HepG2 (cell line): ENCODE data around the gene TTLL1. TPM values are rescaled to one million over a fixed set of nuclear protein-coding genes. Genes with fewer than 3 reads are reported as not detected.

Source experiments
- ARID2 ChIP-seq: sonication (generic); formaldehyde crosslinking; IDR thresholded peaks from 2 replicates; pipeline ENCODE4 v1.8.1; 2022; ENCODE audit warnings: mild to moderate bottlenecking, missing genetic modification reagents, borderline replicate concordance
- CBX2 ChIP-seq, 2 experiments: fragments of 200-600 bp in 1 of 2; sonication (generic); formaldehyde crosslinking in 1 of 2; IDR thresholded peaks; 2 replicates each; pipeline versions ENCODE4 v1.7.0 to v1.8.1; 2018 to 2022; ENCODE audit warnings: low read depth in 2 of 2, low read length in 1 of 2, mild to moderate bottlenecking in 1 of 2, missing genetic modification reagents in 1 of 2
- IRF1 ChIP-seq: sonication (generic); formaldehyde crosslinking; IDR thresholded peaks from 2 replicates; pipeline ENCODE4 v1.4.0; 2020; ENCODE audit warnings: low read depth, mild to moderate bottlenecking, missing genetic modification reagents
- KDM3A ChIP-seq: IDR thresholded peaks from 2 replicates; pipeline ENCODE4 v1.6.1; 2018; ENCODE audit warnings: low read depth, missing compliant biosample characterization
- KDM5A ChIP-seq: fragments of 200-600 bp; sonication (generic); IDR thresholded peaks from 2 replicates; pipeline ENCODE4 v1.7.0; 2018; ENCODE audit warnings: antibody characterized with exemption, mild to moderate bottlenecking, low read length, borderline replicate concordance
- MED1 ChIP-seq: sonication (generic); formaldehyde crosslinking; IDR thresholded peaks from 2 replicates; pipeline ENCODE4 v1.4.0; 2020; ENCODE audit warnings: missing genetic modification reagents
- NONO ChIP-seq, 2 experiments: fragments of 450-650 bp in 1 of 2; sonication (generic) in 1 of 2; formaldehyde crosslinking in 1 of 2; IDR thresholded peaks in 1 of 2; conservative IDR thresholded peaks in 1 of 2; 2 replicates each; pipeline versions ENCODE4 v1.6.1 to v1.8.0; 2017 to 2022; ENCODE audit warnings: mild to moderate bottlenecking in 1 of 2, missing genetic modification reagents in 1 of 2, moderate library complexity in 1 of 2
- PRDM4 ChIP-seq: sonication (generic); formaldehyde crosslinking; IDR thresholded peaks from 2 replicates; pipeline ENCODE4 v1.9.0; 2021; ENCODE audit warnings: missing genetic modification reagents, borderline replicate concordance
- RFXANK ChIP-seq: IDR thresholded peaks from 2 replicates; pipeline ENCODE4 v1.6.1; 2016
- SKI ChIP-seq: fragments of 450-650 bp; IDR thresholded peaks from one replicate; pipeline ENCODE4 v1.6.1; 2018; ENCODE audit warnings: mild to moderate bottlenecking; ENCODE audit not compliant: partially characterized antibody
- TGIF2 ChIP-seq: IDR thresholded peaks from 2 replicates; pipeline ENCODE4 v1.6.1; 2016; ENCODE audit warnings: control low read depth, missing compliant biosample characterization
- ZBTB25 ChIP-seq: IDR thresholded peaks from 2 replicates; pipeline ENCODE4 v1.6.1; 2018; ENCODE audit warnings: missing genetic modification reagents
- ZBTB37 ChIP-seq: sonication (generic); formaldehyde crosslinking; IDR thresholded peaks from 2 replicates; pipeline ENCODE4 v1.4.0; 2020; ENCODE audit warnings: mild to moderate bottlenecking, missing genetic modification reagents
- ZBTB49 ChIP-seq: sonication (generic); formaldehyde crosslinking; IDR thresholded peaks from 2 replicates; pipeline ENCODE4 v1.4.0; 2020; ENCODE audit warnings: missing genetic modification reagents, borderline replicate concordance
- ZFP91 ChIP-seq: sonication (generic); formaldehyde crosslinking; IDR thresholded peaks from 2 replicates; pipeline ENCODE4 v1.9.0; 2022; ENCODE audit warnings: missing genetic modification reagents, mild to moderate bottlenecking, borderline replicate concordance
- ZNF20 ChIP-seq: sonication (generic); formaldehyde crosslinking; IDR thresholded peaks from 2 replicates; pipeline ENCODE4 v1.4.0; 2020; ENCODE audit warnings: mild to moderate bottlenecking, moderate library complexity, missing genetic modification reagents
- polyA plus RNA-seq, 8 experiments: library from polyadenylated mRNA; depleted of rRNA in 3 of 8; stranded (reverse) in 7 of 8; unstranded in 1 of 8; fragments of >200 nt; fragmentation: Illumina TruSeq in 4 of 8; extraction: Trizol in 4 of 8; gene quantifications; 2 replicates each; pipeline versions ENCODE4 v1.2.1 to v1.2.3, GENCODE V29; 2011 to 2016; ENCODE audit warnings: low read depth in 4 of 8, missing spikeins in 1 of 8, mixed read lengths in 1 of 8; ENCODE audit not compliant: insufficient read depth in 1 of 8
- total RNA-seq, 5 experiments: library from RNA; depleted of rRNA; stranded (reverse); fragments of >200 nt; fragmentation: Illumina TruSeq; extraction: Trizol; gene quantifications; 2 replicates each; pipeline ENCODE4 v1.2.3, GENCODE V29; 2016; ENCODE audit warnings: low read depth in 1 of 5

Gene TTLL1
- total and polyA plus RNA-seq, 2 of the 13 experiments (the other 11 are each of a cell fraction or from before 2014, with no cell fraction given) = 1.6 to 5.3 TPM

GRCh38 chr22:43090130-43090789 lies 1.1 kb upstream of the TTLL1 start (continued):
- TF ChIP-seq ZBTB49 (CRISPR knock-in tag) = no peak
- TF ChIP-seq ZBTB37 (CRISPR knock-in tag) = no peak
- no peak for TF ChIP-seq ZNF20 (CRISPR knock-in tag)
- no peak for TF ChIP-seq ARID2 (CRISPR knock-in tag)
- no peak for TF ChIP-seq PRDM4
- no peak for TF ChIP-seq MED1 (CRISPR knock-in tag)
- peak; percentile 38; the same call in 1 of the 2 replicates for TF ChIP-seq TGIF2 (CRISPR knock-in tag)
- TF ChIP-seq SKI = no peak
- 0 out of 2 replicates have a peak, but pooled peaks have one; percentile 32 for TF ChIP-seq ZBTB25 (CRISPR knock-in tag)
- no peak for TF ChIP-seq CBX2 (IDR thresholded peaks at IDR 0.05; ENCODE audit: low read depth, low read length)
- no peak for TF ChIP-seq CBX2 (CRISPR knock-in tag; IDR thresholded peaks at IDR 0.05; ENCODE audit: low read depth)
- no peak for TF ChIP-seq IRF1 (CRISPR knock-in tag)
- TF ChIP-seq ZFP91 (CRISPR knock-in tag) = no peak
- TF ChIP-seq KDM3A = 0 out of 2 replicates have a peak, but pooled peaks have one; percentile 43
- no peak for TF ChIP-seq NONO (IDR thresholded peaks at IDR 0.05)
- TF ChIP-seq NONO (CRISPR knock-in tag; conservative IDR thresholded peaks at IDR 0.05) = no peak
- no peak for TF ChIP-seq KDM5A
- TF ChIP-seq RFXANK (CRISPR knock-in tag) = 0 out of 2 replicates have a peak, but pooled peaks have one; percentile 45
